GM10266 (cell line): ENCODE results near the gene GNLY.

Experiments used
- DNase-seq: peaks from one replicate; pipeline ENCODE4 v3.0.0; 2012; ENCODE audit errors: extremely low spot score
- CTCF ChIP-seq: IDR thresholded peaks from 2 replicates; pipeline ENCODE4 v1.5.1; 2012; ENCODE audit warnings: mild to moderate bottlenecking, low read depth; ENCODE audit not compliant: control insufficient read depth, insufficient read depth; ENCODE audit errors: missing control alignments

Gene GNLY

GRCh38 chr2:85698880-85699254 is 4.7 kb downstream of the GNLY start:
- no peak for DNase-seq
- no peak for TF ChIP-seq CTCF

- TF ChIP-seq CTCF: no peak
- no peak for DNase-seq
These were observed 5.2 kb downstream of the GNLY start for GRCh38 chr2:85699325-85699724.

DNA sequence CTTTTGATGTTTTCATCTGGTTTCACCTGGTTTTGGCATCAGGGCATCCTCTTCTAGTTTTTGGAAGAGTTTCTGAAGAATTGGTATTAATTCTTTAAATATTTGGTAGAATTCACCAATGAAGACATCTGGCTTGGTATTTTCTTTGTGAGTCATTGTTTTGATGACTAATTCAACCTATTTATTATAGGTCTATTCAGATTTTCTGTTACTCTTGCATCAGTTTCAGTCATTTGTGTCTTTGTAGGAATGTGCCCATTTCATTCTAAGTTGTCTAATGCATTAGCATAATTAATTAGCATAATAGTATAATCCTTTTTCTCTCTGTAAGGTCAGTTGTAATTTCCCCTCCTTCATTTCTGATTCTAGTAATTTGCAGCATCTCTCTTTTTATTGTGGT is 8.0 kb downstream of the GNLY start:
- no peak for DNase-seq
- no peak for TF ChIP-seq CTCF

- DNase-seq: no peak
- no peak for TF ChIP-seq CTCF
These were observed 8.6 kb downstream of the GNLY start for GRCh38 chr2:85702800-85703199.

DNA sequence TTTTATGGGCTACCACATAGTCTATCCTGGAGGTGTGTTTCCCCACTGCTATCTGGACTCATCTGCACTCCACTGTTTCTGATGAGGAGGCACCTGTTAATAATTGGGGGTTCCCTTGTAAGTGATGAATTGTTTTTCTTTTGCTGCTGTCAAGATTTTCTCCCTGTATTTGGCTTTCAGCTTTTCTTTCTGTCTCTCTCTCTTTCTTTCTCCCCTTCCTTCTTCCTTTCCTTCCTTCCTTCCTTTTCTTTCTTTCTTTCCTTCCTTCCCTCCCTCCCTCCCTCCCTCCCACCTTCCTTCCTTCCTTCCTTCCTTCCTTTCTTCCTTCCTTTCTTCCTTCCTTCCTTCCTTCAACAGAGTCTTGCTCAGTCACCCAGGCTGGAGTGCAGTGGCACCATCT is 9.2 kb downstream of the GNLY start:
- no peak for TF ChIP-seq CTCF
- DNase-seq: no peak

DNA sequence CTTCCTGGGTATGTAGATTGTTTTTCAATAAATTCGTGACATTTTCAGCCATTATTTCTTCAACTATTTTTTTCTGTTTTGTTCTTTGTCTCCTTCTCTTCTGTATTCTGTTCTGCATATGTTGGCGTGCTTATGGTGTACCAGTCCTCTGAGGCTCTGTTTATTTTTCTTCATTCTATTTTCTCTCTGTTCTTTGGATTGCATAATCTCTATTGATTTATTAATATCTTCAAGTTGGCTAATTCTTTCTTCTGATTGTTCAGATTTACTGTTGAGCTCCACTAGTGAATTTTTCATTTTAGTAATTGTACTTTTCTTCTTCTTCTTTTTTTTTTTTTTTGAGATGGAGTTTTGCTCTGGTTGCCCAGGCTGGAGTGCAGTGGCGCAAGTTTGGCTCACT is 9.9 kb downstream of the GNLY start:
- TF ChIP-seq CTCF: no peak
- no peak for DNase-seq

DNA sequence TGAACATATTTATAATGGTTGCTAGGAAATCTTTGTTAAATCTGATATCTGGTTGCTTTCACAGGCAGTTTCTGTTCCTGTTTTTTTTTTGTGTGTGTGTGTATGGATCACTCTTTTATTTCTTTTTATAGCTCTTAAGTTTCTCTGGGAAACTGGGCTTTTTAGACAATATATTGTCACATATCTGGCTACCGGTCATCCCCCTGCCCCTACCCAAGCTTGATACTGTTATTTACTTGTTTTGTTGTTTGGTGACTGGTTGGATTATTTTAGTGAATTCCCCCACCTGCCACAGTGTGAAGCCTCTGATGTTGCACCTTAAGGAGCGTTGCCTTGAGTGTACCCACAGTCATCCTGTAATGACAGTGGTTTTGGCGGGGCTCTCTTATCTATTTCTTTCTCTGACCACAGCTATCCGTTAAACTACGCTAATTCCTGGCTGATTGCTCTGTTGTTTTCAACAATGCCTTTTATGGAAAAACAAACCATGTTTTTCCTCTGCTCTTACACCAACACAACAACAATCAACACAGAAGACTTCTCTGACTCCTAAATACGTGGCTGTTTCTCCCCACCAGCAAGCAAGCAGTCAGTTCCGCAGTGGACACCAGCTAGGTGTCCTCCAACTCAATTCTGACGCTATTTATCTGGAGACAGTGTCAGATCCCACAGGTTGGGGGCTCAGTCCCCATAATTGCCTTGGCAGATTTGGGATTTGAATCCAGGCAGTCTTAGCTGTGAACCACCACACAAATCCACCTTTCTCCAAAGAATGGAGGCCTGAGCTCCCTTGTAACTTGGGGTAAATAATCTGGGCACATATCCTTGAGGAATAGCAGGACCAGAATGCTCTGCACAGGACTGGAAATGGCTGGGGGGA is 10.9 kb downstream of the GNLY start:
- no peak for TF ChIP-seq CTCF
- DNase-seq: no peak
